GM12878 (cell line): ENCODE results near the gene C1RL. TPM values are rescaled to one million over a fixed set of nuclear protein-coding genes. Genes with fewer than 3 reads are reported as not detected.

Experiments used
- BHLHE40 ChIP-seq, 2 experiments: fragments of 450-650 bp in 1 of 2; IDR thresholded peaks; 2 replicates each; pipeline ENCODE4 v1.6.1; 2011 to 2017; ENCODE audit warnings: low read depth in 2 of 2, borderline replicate concordance in 1 of 2, improper control_type of control experiment in 1 of 2, low read length in 1 of 2, mild to moderate bottlenecking in 1 of 2
- JUND ChIP-seq: IDR thresholded peaks from 2 replicates; pipeline ENCODE4 v1.6.1; 2012; ENCODE audit warnings: low read depth, mild to moderate bottlenecking, low read length, improper control_type of control experiment, moderate library complexity
- SREBF2 ChIP-seq: IDR thresholded peaks from 2 replicates; pipeline ENCODE4 v1.6.1; 2012; ENCODE audit warnings: mild to moderate bottlenecking, low read length
- USF1 ChIP-seq: IDR thresholded peaks from 2 replicates; pipeline ENCODE4 v1.6.1; 2011; ENCODE audit warnings: borderline replicate concordance, low read depth, mild to moderate bottlenecking, moderate library complexity, mixed read lengths, low read length; ENCODE audit not compliant: insufficient read depth; ENCODE audit errors: extremely low read length
- YBX1 ChIP-seq: fragments of 450-650 bp; IDR thresholded peaks from 2 replicates; pipeline ENCODE4 v1.6.1; 2016; ENCODE audit warnings: antibody characterized with exemption
- ZBTB4 ChIP-seq: fragments of 450-650 bp; formaldehyde crosslinking; IDR thresholded peaks from 2 replicates; pipeline ENCODE4 v1.4.0; 2022; ENCODE audit warnings: mild to moderate bottlenecking, moderate library complexity
- polyA plus RNA-seq, 11 experiments: library from polyadenylated mRNA; depleted of rRNA in 4 of 11; unstranded in 6 of 11; stranded (reverse) in 5 of 11; fragments of >200 nt; fragmentation: Nextera tagmentation in 4 of 11; fragmentation: Illumina TruSeq in 1 of 11; extraction: Ambion mirVana in 4 of 11; extraction: Trizol in 1 of 11; gene quantifications; 1 replicate in 1 of 11; 2 replicates in 10 of 11; pipeline versions ENCODE4 v1.2.1 to v1.2.3, GENCODE V29; 2011 to 2016; ENCODE audit warnings: inconsistent platforms in 2 of 11, missing spikeins in 2 of 11, low read depth in 1 of 11
- total RNA-seq, 4 experiments: library from RNA; depleted of rRNA in 3 of 4; stranded (reverse); fragments of >200 nt in 3 of 4; fragmentation: Illumina TruSeq in 1 of 4; extraction: Trizol in 1 of 4; gene quantifications; 2 replicates each; pipeline versions ENCODE4 v1.2.1 to v1.2.3, GENCODE V29; 2013 to 2021
- TF ChIP-seq, protein P1 (sequence below): fragments of 450-650 bp; IDR thresholded peaks from 2 replicates; pipeline ENCODE4 v1.6.1; 2016; ENCODE audit warnings: mild to moderate bottlenecking, moderate library complexity, borderline replicate concordance

C1RL gene
- total and polyA plus RNA-seq, 10 of the 15 experiments (the other 5 are each of a cell fraction or from before 2014, with no cell fraction given) = 1.3 to 12.8 (median 8.1) TPM

DNA sequence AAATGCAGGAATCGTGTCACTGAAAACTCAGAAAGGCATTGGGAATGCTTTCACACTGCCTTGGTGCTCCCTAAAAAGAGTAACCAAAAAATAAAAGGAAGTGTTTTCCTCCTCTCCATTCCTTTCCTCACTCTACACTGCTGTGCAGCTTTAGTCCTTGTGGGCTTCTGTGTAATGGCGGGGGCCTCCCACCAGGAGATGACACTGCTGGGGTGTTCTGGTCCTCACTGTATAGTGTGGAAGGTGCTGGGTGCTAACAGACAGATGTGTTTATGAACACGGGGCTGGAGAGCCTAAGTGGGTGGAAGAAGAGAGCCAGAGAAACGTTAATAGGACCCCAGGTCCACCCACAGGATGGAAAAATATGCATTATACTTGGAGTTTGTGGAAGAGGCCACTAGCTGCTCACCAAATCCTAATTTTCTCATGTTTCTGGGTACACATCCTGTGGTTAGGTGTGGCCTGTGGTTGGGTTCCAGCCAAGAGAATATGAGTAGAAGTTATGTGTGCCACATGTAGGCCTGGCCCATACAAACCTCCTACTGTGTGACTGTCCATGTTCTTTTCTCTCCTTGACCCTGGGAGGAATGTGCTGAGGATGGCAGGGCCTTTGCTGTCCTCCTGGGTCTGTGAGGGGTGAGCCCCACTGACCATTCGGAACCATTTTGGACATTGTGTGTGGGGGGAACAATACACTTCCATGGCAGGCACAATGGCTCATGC lies 62.5 kb downstream of the C1RL start (continued):
- TF ChIP-seq USF1 (no peak), JUND (no peak), YBX1 (no peak), ZBTB4 (no peak), BHLHE40 (IDR thresholded peaks at IDR 0.05; ENCODE audit: borderline replicate concordance in 1 of 2, low read depth in 2 of 2, low read length in 1 of 2) (no peak), SREBF2 (no peak)
- TF ChIP-seq, protein P1, sequence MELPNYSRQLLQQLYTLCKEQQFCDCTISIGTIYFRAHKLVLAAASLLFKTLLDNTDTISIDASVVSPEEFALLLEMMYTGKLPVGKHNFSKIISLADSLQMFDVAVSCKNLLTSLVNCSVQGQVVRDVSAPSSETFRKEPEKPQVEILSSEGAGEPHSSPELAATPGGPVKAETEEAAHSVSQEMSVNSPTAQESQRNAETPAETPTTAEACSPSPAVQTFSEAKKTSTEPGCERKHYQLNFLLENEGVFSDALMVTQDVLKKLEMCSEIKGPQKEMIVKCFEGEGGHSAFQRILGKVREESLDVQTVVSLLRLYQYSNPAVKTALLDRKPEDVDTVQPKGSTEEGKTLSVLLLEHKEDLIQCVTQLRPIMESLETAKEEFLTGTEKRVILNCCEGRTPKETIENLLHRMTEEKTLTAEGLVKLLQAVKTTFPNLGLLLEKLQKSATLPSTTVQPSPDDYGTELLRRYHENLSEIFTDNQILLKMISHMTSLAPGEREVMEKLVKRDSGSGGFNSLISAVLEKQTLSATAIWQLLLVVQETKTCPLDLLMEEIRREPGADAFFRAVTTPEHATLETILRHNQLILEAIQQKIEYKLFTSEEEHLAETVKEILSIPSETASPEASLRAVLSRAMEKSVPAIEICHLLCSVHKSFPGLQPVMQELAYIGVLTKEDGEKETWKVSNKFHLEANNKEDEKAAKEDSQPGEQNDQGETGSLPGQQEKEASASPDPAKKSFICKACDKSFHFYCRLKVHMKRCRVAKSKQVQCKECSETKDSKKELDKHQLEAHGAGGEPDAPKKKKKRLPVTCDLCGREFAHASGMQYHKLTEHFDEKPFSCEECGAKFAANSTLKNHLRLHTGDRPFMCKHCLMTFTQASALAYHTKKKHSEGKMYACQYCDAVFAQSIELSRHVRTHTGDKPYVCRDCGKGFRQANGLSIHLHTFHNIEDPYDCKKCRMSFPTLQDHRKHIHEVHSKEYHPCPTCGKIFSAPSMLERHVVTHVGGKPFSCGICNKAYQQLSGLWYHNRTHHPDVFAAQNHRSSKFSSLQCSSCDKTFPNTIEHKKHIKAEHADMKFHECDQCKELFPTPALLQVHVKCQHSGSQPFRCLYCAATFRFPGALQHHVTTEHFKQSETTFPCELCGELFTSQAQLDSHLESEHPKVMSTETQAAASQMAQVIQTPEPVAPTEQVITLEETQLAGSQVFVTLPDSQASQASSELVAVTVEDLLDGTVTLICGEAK = no peak
